GM12891 (cell line): ENCODE results near the gene H2AZ2.

ENCODE experiments used
- POLR2A ChIP-seq: IDR thresholded peaks from 2 replicates; pipeline ENCODE4 v1.6.1; 2011; ENCODE audit warnings: low read depth, low read length, control low read depth
- POLR2AphosphoS5 ChIP-seq: IDR thresholded peaks from 2 replicates; pipeline ENCODE4 v1.6.1; 2011; ENCODE audit warnings: low read depth, low read length, control low read depth
- TAF1 ChIP-seq: IDR thresholded peaks from 2 replicates; pipeline ENCODE4 v1.6.1; 2011; ENCODE audit warnings: low read depth, low read length, control low read depth

DNA sequence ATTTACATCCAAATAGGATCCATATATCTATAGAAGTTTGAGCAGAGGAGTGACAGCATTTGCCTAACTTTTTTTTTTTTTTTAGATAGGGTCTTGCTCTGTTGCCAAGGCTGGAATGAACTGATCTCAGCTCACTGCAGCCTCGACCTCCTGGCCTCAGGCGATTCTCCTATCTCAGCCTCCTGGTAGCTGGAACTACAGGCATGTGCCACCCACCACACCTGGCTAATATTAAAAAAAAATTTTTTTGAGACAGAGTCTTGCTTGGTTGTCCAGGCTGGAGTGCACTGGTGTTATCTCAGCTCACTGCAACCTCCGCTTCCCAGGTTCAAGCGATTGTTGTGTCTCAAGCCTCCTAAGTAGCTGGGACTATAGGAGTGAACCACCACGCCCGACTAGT, 36.3 kb downstream of the H2AZ2 start:
- TF ChIP-seq POLR2A (no peak), TAF1 (no peak), POLR2AphosphoS5 (no peak)
